ENCODE results near the gene CC2D2B.

Gene CC2D2B

GRCh38 chr10:96017191-96017687 lies 109.5 kb downstream of the CC2D2B start:
- TF ChIP-seq EP300 (IDR thresholded peaks at IDR 0.05; ENCODE audit: borderline replicate concordance): no peak
- peak; percentile 93 for TF ChIP-seq RAD21 (IDR thresholded peaks at IDR 0.05; ENCODE audit: low read depth)
- TF ChIP-seq MAX (IDR thresholded peaks at IDR 0.05): no peak
- peak; percentile 14; the same call in 1 of the 2 replicates for TF ChIP-seq NFIC (IDR thresholded peaks at IDR 0.05)

GRCh38 chr10:96021332-96021731 lies 113.6 kb downstream of the CC2D2B start:
- TF ChIP-seq FOXM1 (IDR thresholded peaks at IDR 0.05; ENCODE audit: borderline replicate concordance, low read depth) (no peak), MAX (IDR thresholded peaks at IDR 0.05) (no peak), YY1 (IDR thresholded peaks at IDR 0.05; ENCODE audit: low read depth) (no peak), ZBTB7A (IDR thresholded peaks at IDR 0.05; ENCODE audit: low read depth) (no peak), RAD21 (IDR thresholded peaks at IDR 0.05; ENCODE audit: low read depth) (no peak), TCF12 (IDR thresholded peaks at IDR 0.05; ENCODE audit: low read depth) (no peak), REST (IDR thresholded peaks at IDR 0.05; ENCODE audit: low read depth) (no peak), EGR1 (IDR thresholded peaks at IDR 0.05) (no peak), TAF1 (IDR thresholded peaks at IDR 0.05; ENCODE audit: low read depth) (no peak), NFIC (IDR thresholded peaks at IDR 0.05) (no peak), EP300 (IDR thresholded peaks at IDR 0.05; ENCODE audit: borderline replicate concordance) (no peak), TEAD4 (IDR thresholded peaks at IDR 0.05) (no peak), CREB1 (IDR thresholded peaks at IDR 0.05; ENCODE audit: low read depth) (no peak), USF1 (IDR thresholded peaks at IDR 0.05) (no peak), CEBPB (IDR thresholded peaks at IDR 0.05) (no peak)

GRCh38 chr10:96022739-96023138 lies 115.0 kb downstream of the CC2D2B start:
- TF ChIP-seq TEAD4 (IDR thresholded peaks at IDR 0.05) (no peak), REST (IDR thresholded peaks at IDR 0.05; ENCODE audit: low read depth) (no peak), MAX (IDR thresholded peaks at IDR 0.05) (no peak), ZBTB7A (IDR thresholded peaks at IDR 0.05; ENCODE audit: low read depth) (no peak), FOXM1 (IDR thresholded peaks at IDR 0.05; ENCODE audit: borderline replicate concordance, low read depth) (no peak), TAF1 (IDR thresholded peaks at IDR 0.05; ENCODE audit: low read depth) (no peak), EGR1 (IDR thresholded peaks at IDR 0.05) (no peak), NFIC (IDR thresholded peaks at IDR 0.05) (no peak), TCF12 (IDR thresholded peaks at IDR 0.05; ENCODE audit: low read depth) (no peak), CREB1 (IDR thresholded peaks at IDR 0.05; ENCODE audit: low read depth) (no peak), YY1 (IDR thresholded peaks at IDR 0.05; ENCODE audit: low read depth) (no peak), EP300 (IDR thresholded peaks at IDR 0.05; ENCODE audit: borderline replicate concordance) (no peak), CEBPB (IDR thresholded peaks at IDR 0.05) (no peak), RAD21 (IDR thresholded peaks at IDR 0.05; ENCODE audit: low read depth) (no peak), USF1 (IDR thresholded peaks at IDR 0.05) (no peak)

- TF ChIP-seq FOXM1 (IDR thresholded peaks at IDR 0.05; ENCODE audit: borderline replicate concordance, low read depth) (no peak), NFIC (IDR thresholded peaks at IDR 0.05) (no peak), RAD21 (IDR thresholded peaks at IDR 0.05; ENCODE audit: low read depth) (no peak), CEBPB (IDR thresholded peaks at IDR 0.05) (no peak), USF1 (IDR thresholded peaks at IDR 0.05) (no peak), YY1 (IDR thresholded peaks at IDR 0.05; ENCODE audit: low read depth) (no peak), MAX (IDR thresholded peaks at IDR 0.05) (no peak), EP300 (IDR thresholded peaks at IDR 0.05; ENCODE audit: borderline replicate concordance) (no peak), CREB1 (IDR thresholded peaks at IDR 0.05; ENCODE audit: low read depth) (no peak), TAF1 (IDR thresholded peaks at IDR 0.05; ENCODE audit: low read depth) (no peak), ZBTB7A (IDR thresholded peaks at IDR 0.05; ENCODE audit: low read depth) (no peak), TEAD4 (IDR thresholded peaks at IDR 0.05) (no peak), TCF12 (IDR thresholded peaks at IDR 0.05; ENCODE audit: low read depth) (no peak)
Observed at GRCh38 chr10:96023168-96023567, 115.4 kb downstream of the CC2D2B start.

- TF ChIP-seq RAD21 (IDR thresholded peaks at IDR 0.05; ENCODE audit: low read depth) (0 out of 2 replicates have a peak, but pooled peaks have one; percentile 4), EGR1 (IDR thresholded peaks at IDR 0.05) (no peak)
Observed at GRCh38 chr10:96025566-96025965, 117.8 kb downstream of the CC2D2B start.
